TTC549 (cell line): ENCODE data around the gene ZMYND12.

Experiments
- FAIRE-seq: peaks from 2 replicates; lab custom pipeline; 2012; peaks lifted over from hg19 to GRCh38; lab: Jason Lieb, UNC

Gene ZMYND12

GRCh38 chr1:42439940-42440339 is 15.9 kb downstream of the ZMYND12 start:
- no peak for FAIRE-seq

- no peak for FAIRE-seq
These were observed 21.5 kb downstream of the ZMYND12 start for GRCh38 chr1:42434340-42434739.

- no peak for FAIRE-seq
These were observed 22.5 kb downstream of the ZMYND12 start for GRCh38 chr1:42433369-42433768.

GRCh38 chr1:42432714-42433113 is 23.1 kb downstream of the ZMYND12 start:
- no peak for FAIRE-seq

GRCh38 chr1:42431514-42431913 is 24.3 kb downstream of the ZMYND12 start:
- no peak for FAIRE-seq

- no peak for FAIRE-seq
These were observed 25.3 kb downstream of the ZMYND12 start for GRCh38 chr1:42430286-42431135.

GRCh38 chr1:42429603-42430002 is 26.2 kb downstream of the ZMYND12 start:
- FAIRE-seq, result no peak

GRCh38 chr1:42427240-42427639 is 28.6 kb downstream of the ZMYND12 start:
- no peak for FAIRE-seq

- FAIRE-seq, result no peak
These were observed 31.6 kb downstream of the ZMYND12 start for GRCh38 chr1:42424201-42424600.

GRCh38 chr1:42423681-42424080 is 32.1 kb downstream of the ZMYND12 start:
- FAIRE-seq, result no peak

- no peak for FAIRE-seq
These were observed 33.1 kb downstream of the ZMYND12 start for GRCh38 chr1:42422737-42423136.

GRCh38 chr1:42420911-42421585 is 34.8 kb downstream of the ZMYND12 start:
- FAIRE-seq, result no peak

GRCh38 chr1:42420121-42420520 is 35.7 kb downstream of the ZMYND12 start:
- no peak for FAIRE-seq

GRCh38 chr1:42419126-42419821 is 36.5 kb downstream of the ZMYND12 start:
- no peak for FAIRE-seq

GRCh38 chr1:42418516-42418915 is 37.3 kb downstream of the ZMYND12 start:
- FAIRE-seq, result no peak

GRCh38 chr1:42417166-42417565 is 38.7 kb downstream of the ZMYND12 start:
- FAIRE-seq, result no peak

GRCh38 chr1:42414551-42415496 is 41.0 kb downstream of the ZMYND12 start:
- FAIRE-seq, result no peak

GRCh38 chr1:42403880-42404400 is 51.9 kb downstream of the ZMYND12 start:
- FAIRE-seq, result no peak

- FAIRE-seq, result no peak
These were observed 56.3 kb downstream of the ZMYND12 start for GRCh38 chr1:42399315-42400100.

- FAIRE-seq, result no peak
These were observed 62.6 kb downstream of the ZMYND12 start for GRCh38 chr1:42392967-42393848.
